ENCODE results near the gene TRIM54. TPM values are rescaled to one million over a fixed set of nuclear protein-coding genes. Genes with fewer than 3 reads are reported as not detected.

Gene TRIM54
- total RNA-seq, 1 experiment from 2014 or later: 2.0 TPM

DNA sequence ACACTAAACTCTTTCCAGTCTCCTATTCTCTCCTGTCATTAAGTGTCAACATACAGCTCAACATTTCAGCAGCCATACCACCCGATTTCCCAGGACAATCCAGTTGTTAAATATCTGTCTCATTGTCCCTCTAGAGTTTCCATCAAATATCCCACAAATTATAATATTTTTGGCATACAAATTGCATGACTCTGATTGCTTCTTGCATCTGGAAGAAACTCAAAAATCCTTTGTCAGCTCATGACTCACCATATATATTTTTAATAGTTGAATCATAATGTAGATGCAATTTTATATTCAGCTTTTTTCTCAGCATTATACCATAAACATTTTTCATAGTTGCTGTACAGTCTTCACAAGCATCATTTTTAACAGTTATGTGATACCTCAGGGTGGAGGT, 26.6 kb upstream of the TRIM54 start:
- no peaks in the 10 kb centered on the region for H4K20me1 ChIP-seq (ENCODE audit: insufficient read depth)
- intact Hi-C loops (cut with micrococcal nuclease): no loop called here
- ChIA-PET RAD21 (ENCODE audit: low non-redundant PET in 1 of 2, low total read pairs in 2 of 2, uncharacterized antibody in 2 of 2, unreplicated experiment in 2 of 2) (no interaction called here), POLR2A (no interaction called here), CTCF (no interaction called here)
- no peak overlapping the region for H3K27ac ChIP-seq (ENCODE audit: low read depth, low read length)
- H3K27me3 ChIP-seq (ENCODE audit: insufficient read depth, low read length): no peaks in the 10 kb centered on the region
- ATAC-seq (no peak), DNase-seq (ENCODE audit: low read depth, low spot score) (no peak)
- no peak overlapping the region for H2AFZ ChIP-seq (ENCODE audit: low read depth, low read length, poor library complexity, severe bottlenecking)
- peaks cover 0 to under 1% of the 10 kb centered on the region in 2 experiments; a peak in 1 of 4 replicates for H3K4me1 ChIP-seq (ENCODE audit: control insufficient read depth in 1 of 2, insufficient read depth in 2 of 2, low read length in 2 of 2)
- no peak overlapping the region for H3K4me2 ChIP-seq (ENCODE audit: low read length)
- TF ChIP-seq ZFX (IDR thresholded peaks at IDR 0.05) (no peak), YY1 (IDR thresholded peaks at IDR 0.05; ENCODE audit: extremely low read depth, insufficient replicate concordance, low read depth, low read length) (no peak), POLR2AphosphoS5 (IDR thresholded peaks at IDR 0.05; ENCODE audit: low read depth, low read length) (no peak), RAD21 (IDR thresholded peaks at IDR 0.05; ENCODE audit: low read depth) (no peak), CBX3 (IDR thresholded peaks at IDR 0.05; ENCODE audit: low read depth) (no peak), SIN3A (IDR thresholded peaks at IDR 0.05; ENCODE audit: low read depth) (no peak), REST (IDR thresholded peaks at IDR 0.05; ENCODE audit: low read depth) (no peak), CEBPB (IDR thresholded peaks at IDR 0.05; ENCODE audit: low read depth) (no peak), EZH2 (IDR thresholded peaks at IDR 0.05) (no peak), ZNF274 (IDR thresholded peaks at IDR 0.05; ENCODE audit: low read depth, low read length) (no peak), SRF (IDR thresholded peaks at IDR 0.05; ENCODE audit: low read depth) (no peak), TCF7L2 (IDR thresholded peaks at IDR 0.05; ENCODE audit: borderline replicate concordance, extremely low read depth, insufficient read depth, insufficient read length) (no peak), EGR1 (IDR thresholded peaks at IDR 0.05; ENCODE audit: low read depth) (no peak), ELF1 (IDR thresholded peaks at IDR 0.05; ENCODE audit: borderline replicate concordance, low read depth) (no peak), EZH2phosphoT487 (IDR thresholded peaks at IDR 0.05; ENCODE audit: borderline replicate concordance) (no peak)
- TF ChIP-seq, protein P1, sequence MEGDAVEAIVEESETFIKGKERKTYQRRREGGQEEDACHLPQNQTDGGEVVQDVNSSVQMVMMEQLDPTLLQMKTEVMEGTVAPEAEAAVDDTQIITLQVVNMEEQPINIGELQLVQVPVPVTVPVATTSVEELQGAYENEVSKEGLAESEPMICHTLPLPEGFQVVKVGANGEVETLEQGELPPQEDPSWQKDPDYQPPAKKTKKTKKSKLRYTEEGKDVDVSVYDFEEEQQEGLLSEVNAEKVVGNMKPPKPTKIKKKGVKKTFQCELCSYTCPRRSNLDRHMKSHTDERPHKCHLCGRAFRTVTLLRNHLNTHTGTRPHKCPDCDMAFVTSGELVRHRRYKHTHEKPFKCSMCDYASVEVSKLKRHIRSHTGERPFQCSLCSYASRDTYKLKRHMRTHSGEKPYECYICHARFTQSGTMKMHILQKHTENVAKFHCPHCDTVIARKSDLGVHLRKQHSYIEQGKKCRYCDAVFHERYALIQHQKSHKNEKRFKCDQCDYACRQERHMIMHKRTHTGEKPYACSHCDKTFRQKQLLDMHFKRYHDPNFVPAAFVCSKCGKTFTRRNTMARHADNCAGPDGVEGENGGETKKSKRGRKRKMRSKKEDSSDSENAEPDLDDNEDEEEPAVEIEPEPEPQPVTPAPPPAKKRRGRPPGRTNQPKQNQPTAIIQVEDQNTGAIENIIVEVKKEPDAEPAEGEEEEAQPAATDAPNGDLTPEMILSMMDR (IDR thresholded peaks at IDR 0.05 in 2 of 3, conservative IDR thresholded peaks at IDR 0.05 in 1 of 3; ENCODE audit: borderline replicate concordance in 1 of 3, insufficient read depth in 1 of 3, low read depth in 2 of 3, low read length in 2 of 3): no peak
- TF ChIP-seq, protein P2, sequence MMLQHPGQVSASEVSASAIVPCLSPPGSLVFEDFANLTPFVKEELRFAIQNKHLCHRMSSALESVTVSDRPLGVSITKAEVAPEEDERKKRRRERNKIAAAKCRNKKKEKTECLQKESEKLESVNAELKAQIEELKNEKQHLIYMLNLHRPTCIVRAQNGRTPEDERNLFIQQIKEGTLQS (IDR thresholded peaks at IDR 0.05): no peak
- TF ChIP-seq, protein P3, sequence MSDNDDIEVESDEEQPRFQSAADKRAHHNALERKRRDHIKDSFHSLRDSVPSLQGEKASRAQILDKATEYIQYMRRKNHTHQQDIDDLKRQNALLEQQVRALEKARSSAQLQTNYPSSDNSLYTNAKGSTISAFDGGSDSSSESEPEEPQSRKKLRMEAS (IDR thresholded peaks at IDR 0.05): no peak
- H3K9ac ChIP-seq (ENCODE audit: low read length): no peak overlapping the region
- H3K9me2 ChIP-seq (ENCODE audit: insufficient read depth): no peaks in the 10 kb centered on the region
- peaks cover 0 to 2% of the 10 kb centered on the region in 2 experiments; a peak in 2 of 4 replicates for H3K36me3 ChIP-seq (ENCODE audit: control insufficient read depth in 1 of 2, insufficient read depth in 2 of 2, low read length in 2 of 2)
- BruUV-seq (replicated peaks): no TSS peak
- no peaks in the 10 kb centered on the region for H3K9me3 ChIP-seq (ENCODE audit: control insufficient read depth in 1 of 2, insufficient read depth in 1 of 2, low read depth in 1 of 2, low read length in 2 of 2)
- no peak overlapping the region for H3K4me3 ChIP-seq (replicated peaks in 1 of 2; ENCODE audit: low read depth in 1 of 2, low read length in 2 of 2)
- 0 out of 2 replicates have a peak, but pooled peaks cover 8% of the 10 kb centered on the region for H3K79me2 ChIP-seq (ENCODE audit: insufficient read depth, low read length)

Measured in HCT116 (cell line).